HEK293 (cell line): Measurements from ENCODE around the gene ELOVL4.

Experiments
- BCL11A ChIP-seq: fragments of 450-650 bp; formaldehyde crosslinking; IDR thresholded peaks from 2 replicates; pipeline ENCODE4 v1.5.1; 2016; ENCODE audit warnings: low read depth, missing biosample characterization, missing genetic modification characterization
- EGR2 ChIP-seq: fragments of 450-650 bp; formaldehyde crosslinking; IDR thresholded peaks from 2 replicates; pipeline ENCODE4 v1.5.1; 2016; ENCODE audit warnings: low read depth, missing biosample characterization, missing genetic modification characterization
- FEZF1 ChIP-seq: fragments of 450-650 bp; formaldehyde crosslinking; IDR thresholded peaks from 2 replicates; pipeline ENCODE4 v1.5.1; 2016; ENCODE audit warnings: missing biosample characterization, missing genetic modification characterization
- GLIS2 ChIP-seq: fragments of 450-650 bp; formaldehyde crosslinking; IDR thresholded peaks from 2 replicates; pipeline ENCODE4 v1.5.1; 2016; ENCODE audit warnings: missing biosample characterization, missing genetic modification characterization
- KLF16 ChIP-seq: fragments of 450-650 bp; formaldehyde crosslinking; IDR thresholded peaks from 2 replicates; pipeline ENCODE4 v1.5.1; 2017; ENCODE audit warnings: missing biosample characterization, missing genetic modification characterization
- KLF8 ChIP-seq: fragments of 450-650 bp; formaldehyde crosslinking; IDR thresholded peaks from 2 replicates; pipeline ENCODE4 v1.5.1; 2016; ENCODE audit warnings: missing biosample characterization, missing genetic modification characterization
- RBAK ChIP-seq: fragments of 450-650 bp; formaldehyde crosslinking; IDR thresholded peaks from 2 replicates; pipeline ENCODE4 v1.5.1; 2016; ENCODE audit warnings: missing biosample characterization, missing genetic modification characterization
- SETDB1 ChIP-seq: IDR thresholded peaks from one replicate; pipeline ENCODE4 v1.6.1; 2017; ENCODE audit warnings: mild to moderate bottlenecking, low read length, moderate library complexity, mixed read lengths; ENCODE audit not compliant: insufficient read length
- TCF7L2 ChIP-seq: IDR thresholded peaks from 2 replicates; pipeline ENCODE4 v1.6.1; 2011; ENCODE audit warnings: low read depth, mild to moderate bottlenecking, inconsistent platforms, low read length, moderate library complexity, borderline replicate concordance
- TSHZ1 ChIP-seq: fragments of 450-650 bp; formaldehyde crosslinking; IDR thresholded peaks from 2 replicates; pipeline ENCODE4 v1.5.1; 2016; ENCODE audit warnings: missing biosample characterization, missing genetic modification characterization, borderline replicate concordance
- YY1 ChIP-seq: fragments of 450-650 bp; formaldehyde crosslinking; IDR thresholded peaks from 2 replicates; pipeline ENCODE4 v1.5.1; 2018; ENCODE audit warnings: missing biosample characterization, missing genetic modification characterization
- ZBTB21 ChIP-seq: fragments of 450-650 bp; formaldehyde crosslinking; IDR thresholded peaks from 2 replicates; pipeline ENCODE4 v1.5.1; 2017; ENCODE audit warnings: missing biosample characterization, missing genetic modification characterization
- ZEB2 ChIP-seq: fragments of 450-650 bp; formaldehyde crosslinking; IDR thresholded peaks from 2 replicates; pipeline ENCODE4 v1.5.1; 2016; ENCODE audit warnings: missing biosample characterization, missing genetic modification characterization
- ZNF138 ChIP-seq: fragments of 450-650 bp; formaldehyde crosslinking; IDR thresholded peaks from 2 replicates; pipeline ENCODE4 v1.5.1; 2016; ENCODE audit warnings: missing biosample characterization, missing genetic modification characterization, borderline replicate concordance
- ZNF155 ChIP-seq: fragments of 450-650 bp; formaldehyde crosslinking; IDR thresholded peaks from 2 replicates; pipeline ENCODE4 v1.5.1; 2016; ENCODE audit warnings: missing biosample characterization, missing genetic modification characterization
- ZNF184 ChIP-seq: fragments of 450-650 bp; IDR thresholded peaks from 2 replicates; pipeline ENCODE4 v1.5.1; 2018; ENCODE audit warnings: missing biosample characterization, mild to moderate bottlenecking, missing genetic modification characterization
- ZNF19 ChIP-seq: fragments of 450-650 bp; formaldehyde crosslinking; IDR thresholded peaks from 2 replicates; pipeline ENCODE4; 2016; ENCODE audit warnings: missing biosample characterization, missing genetic modification characterization, low read depth
- ZNF248 ChIP-seq: fragments of 450-650 bp; formaldehyde crosslinking; IDR thresholded peaks from 2 replicates; pipeline ENCODE4 v1.5.1; 2017; ENCODE audit warnings: missing biosample characterization, missing genetic modification characterization
- ZNF26 ChIP-seq: fragments of 450-650 bp; formaldehyde crosslinking; IDR thresholded peaks from 2 replicates; pipeline ENCODE4 v1.5.1; 2016; ENCODE audit warnings: missing biosample characterization, missing genetic modification characterization
- ZNF302 ChIP-seq: fragments of 450-650 bp; formaldehyde crosslinking; IDR thresholded peaks from 2 replicates; pipeline ENCODE4 v1.5.1; 2016; ENCODE audit warnings: missing biosample characterization, missing genetic modification characterization, low read depth
- ZNF311 ChIP-seq: fragments of 450-650 bp; formaldehyde crosslinking; IDR thresholded peaks from 2 replicates; pipeline ENCODE4 v1.5.1; 2017; ENCODE audit warnings: missing biosample characterization, missing genetic modification characterization, borderline replicate concordance
- ZNF350 ChIP-seq: fragments of 450-650 bp; formaldehyde crosslinking; IDR thresholded peaks from 2 replicates; pipeline ENCODE4 v1.5.0; 2017; ENCODE audit warnings: missing biosample characterization, mild to moderate bottlenecking, missing genetic modification characterization
- ZNF37A ChIP-seq: fragments of 450-650 bp; IDR thresholded peaks from 2 replicates; pipeline ENCODE4 v1.5.1; 2018; ENCODE audit warnings: missing biosample characterization, missing genetic modification characterization
- ZNF391 ChIP-seq: fragments of 450-650 bp; formaldehyde crosslinking; IDR thresholded peaks from 2 replicates; pipeline ENCODE4 v1.5.1; 2016; ENCODE audit warnings: low read depth, missing biosample characterization, missing genetic modification characterization, borderline replicate concordance
- ZNF423 ChIP-seq: fragments of 450-650 bp; formaldehyde crosslinking; IDR thresholded peaks from 2 replicates; pipeline ENCODE4 v1.5.1; 2016; ENCODE audit warnings: missing biosample characterization, missing genetic modification characterization
- ZNF521 ChIP-seq: fragments of 450-650 bp; formaldehyde crosslinking; IDR thresholded peaks from 2 replicates; pipeline ENCODE4 v1.5.1; 2017; ENCODE audit warnings: missing biosample characterization, mild to moderate bottlenecking, missing genetic modification characterization
- ZNF529 ChIP-seq: fragments of 450-650 bp; formaldehyde crosslinking; IDR thresholded peaks from 2 replicates; pipeline ENCODE4 v1.5.1; 2017; ENCODE audit warnings: missing genetic modification characterization, missing biosample characterization; ENCODE audit not compliant: insufficient replicate concordance
- ZNF555 ChIP-seq: fragments of 450-650 bp; formaldehyde crosslinking; conservative IDR thresholded peaks from 2 replicates; pipeline ENCODE4 v1.5.1; 2017; ENCODE audit warnings: missing biosample characterization, mild to moderate bottlenecking, missing genetic modification characterization, inconsistent platforms
- ZNF645 ChIP-seq: fragments of 450-650 bp; formaldehyde crosslinking; IDR thresholded peaks from 2 replicates; pipeline ENCODE4; 2016; ENCODE audit warnings: missing biosample characterization, missing genetic modification characterization
- ZNF707 ChIP-seq: fragments of 450-650 bp; formaldehyde crosslinking; IDR thresholded peaks from 2 replicates; pipeline ENCODE4 v1.5.1; 2016; ENCODE audit warnings: missing biosample characterization, missing genetic modification characterization
- ZSCAN16 ChIP-seq: fragments of 450-650 bp; formaldehyde crosslinking; IDR thresholded peaks from 2 replicates; pipeline ENCODE4 v1.5.1; 2016; ENCODE audit warnings: missing biosample characterization, missing genetic modification characterization
- ZSCAN23 ChIP-seq: fragments of 450-650 bp; formaldehyde crosslinking; IDR thresholded peaks from 2 replicates; pipeline ENCODE4 v1.5.1; 2016; ENCODE audit warnings: missing biosample characterization, missing genetic modification characterization
- ZSCAN30 ChIP-seq: fragments of 450-650 bp; IDR thresholded peaks from 2 replicates; pipeline ENCODE4 v1.5.1; 2018; ENCODE audit warnings: missing biosample characterization, mild to moderate bottlenecking, missing genetic modification characterization, moderate library complexity
- TF ChIP-seq, protein P1 (sequence below): fragments of 450-650 bp; formaldehyde crosslinking; IDR thresholded peaks from 2 replicates; pipeline ENCODE4 v1.5.1; 2017; ENCODE audit warnings: missing biosample characterization, missing genetic modification characterization

Gene ELOVL4

GRCh38 chr6:79869600-79870084 lies 77.7 kb downstream of the ELOVL4 start (continued):
- TF ChIP-seq ZNF350 (tag by site-specific recombination), result no peak
- no peak for TF ChIP-seq ZNF311 (tag by site-specific recombination)
- no peak for TF ChIP-seq BCL11A (tag by site-specific recombination)
- TF ChIP-seq ZNF423, result no peak
- TF ChIP-seq ZNF26 (tag by site-specific recombination), result no peak
- TF ChIP-seq KLF8 (tag by site-specific recombination), result peak; percentile 55; the same call in 1 of the 2 replicates
- TF ChIP-seq EGR2 (tag by site-specific recombination), result no peak
- TF ChIP-seq TCF7L2, result no peak
- no peak for TF ChIP-seq ZNF645 (tag by site-specific recombination)
- TF ChIP-seq ZNF555 (tag by site-specific recombination), result no peak
- TF ChIP-seq ZNF529 (tag by site-specific recombination), result no peak
- no peak for TF ChIP-seq TSHZ1 (tag by site-specific recombination)
- no peak for TF ChIP-seq ZNF155 (tag by site-specific recombination)
- TF ChIP-seq ZNF184 (tag by site-specific recombination), result no peak
- peak; percentile 95 for TF ChIP-seq ZNF302 (tag by site-specific recombination)
- no peak for TF ChIP-seq ZSCAN23 (tag by site-specific recombination)
- no peak for TF ChIP-seq ZNF248
- TF ChIP-seq, protein P1, sequence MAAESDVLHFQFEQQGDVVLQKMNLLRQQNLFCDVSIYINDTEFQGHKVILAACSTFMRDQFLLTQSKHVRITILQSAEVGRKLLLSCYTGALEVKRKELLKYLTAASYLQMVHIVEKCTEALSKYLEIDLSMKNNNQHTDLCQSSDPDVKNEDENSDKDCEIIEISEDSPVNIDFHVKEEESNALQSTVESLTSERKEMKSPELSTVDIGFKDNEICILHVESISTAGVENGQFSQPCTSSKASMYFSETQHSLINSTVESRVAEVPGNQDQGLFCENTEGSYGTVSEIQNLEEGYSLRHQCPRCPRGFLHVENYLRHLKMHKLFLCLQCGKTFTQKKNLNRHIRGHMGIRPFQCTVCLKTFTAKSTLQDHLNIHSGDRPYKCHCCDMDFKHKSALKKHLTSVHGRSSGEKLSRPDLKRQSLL (tag by site-specific recombination), result no peak
- TF ChIP-seq GLIS2 (tag by site-specific recombination), result no peak
- no peak for TF ChIP-seq ZBTB21 (tag by site-specific recombination)
- no peak for TF ChIP-seq ZNF37A
- no peak for TF ChIP-seq ZNF19 (tag by site-specific recombination)
- TF ChIP-seq RBAK (tag by site-specific recombination), result no peak
- peak; percentile 34; the same call in 1 of the 2 replicates for TF ChIP-seq KLF16 (tag by site-specific recombination)
- no peak for TF ChIP-seq ZNF707 (tag by site-specific recombination)
- peak; percentile 27; the same call in 1 of the 2 replicates for TF ChIP-seq ZEB2 (tag by site-specific recombination)
- TF ChIP-seq ZNF138 (tag by site-specific recombination), result no peak
- TF ChIP-seq FEZF1 (tag by site-specific recombination), result no peak
- TF ChIP-seq YY1 (tag by site-specific recombination), result no peak
- TF ChIP-seq ZSCAN16 (tag by site-specific recombination), result no peak
- TF ChIP-seq ZNF391 (tag by site-specific recombination), result no peak
- TF ChIP-seq SETDB1, result no peak
- TF ChIP-seq ZNF521 (tag by site-specific recombination), result no peak
- peak; percentile 82 for TF ChIP-seq ZSCAN30 (tag by site-specific recombination)
